ENCODE data around the gene NRXN3. TPM values are rescaled to one million over a fixed set of nuclear protein-coding genes. Genes with fewer than 3 reads are reported as not detected.
"Not testable (repeated sequence)": the region's sequence is repeated elsewhere in the genome, so short reads cannot be mapped to it uniquely, and the experiment has no call there.

NRXN3 gene
- total RNA-seq, 1 experiment from 2014 or later, result not detected

DNA sequence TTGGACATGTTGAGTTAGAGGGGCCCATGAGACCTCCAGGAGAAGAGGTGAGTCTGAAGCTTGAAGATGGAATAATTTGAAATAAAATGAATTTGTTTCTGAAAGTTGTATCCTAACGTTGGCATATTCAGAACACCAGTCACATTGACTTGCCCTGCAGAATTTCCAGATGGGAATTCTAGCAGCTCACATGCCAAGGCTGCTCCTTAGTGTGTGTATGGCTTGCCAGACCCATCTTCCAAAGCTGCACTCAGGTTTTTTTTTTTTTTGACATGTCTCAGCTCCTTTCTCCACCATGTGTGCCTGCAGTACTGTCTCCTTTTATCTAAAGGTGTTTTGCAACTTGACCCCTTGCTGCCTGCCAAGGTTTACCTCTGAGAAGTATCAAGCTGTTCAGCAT, 261.9 kb downstream of the NRXN3 start:
- H3K27ac ChIP-seq (ENCODE audit: low read length), result no peak overlapping the region
- no peaks in the 10 kb centered on the region for H3K36me3 ChIP-seq (ENCODE audit: control insufficient read depth, insufficient read depth, low read length)
- no peaks in the 10 kb centered on the region for H3K9me3 ChIP-seq (ENCODE audit: control insufficient read depth, insufficient read depth, low read depth, low read length)
- in situ Hi-C loops (cut with HindIII; ENCODE audit: low pct_unique_long_range_greater_than_20kb, low sequenced_read_pairs) (no loop called here), intact Hi-C loops (cut with micrococcal nuclease; ENCODE audit: unreplicated experiment) (no loop called here)
- no peak for ATAC-seq
- no peaks in the 10 kb centered on the region for H3K27me3 ChIP-seq (ENCODE audit: control insufficient read depth, insufficient read depth, low read length)
- no peak for DNase-seq (ENCODE audit: low read depth, low spot score)
- H3K4me3 ChIP-seq (ENCODE audit: low read depth in 2 of 2, low read length in 2 of 2), result no peak overlapping the region
- POLR2A ChIA-PET, result interaction anchor here (0.6 kb wide), 1 partner anchor 55 kb away, joined by 3 read pairs; no protein-coding TSS in a partner anchor
- TF ChIP-seq, protein P1, sequence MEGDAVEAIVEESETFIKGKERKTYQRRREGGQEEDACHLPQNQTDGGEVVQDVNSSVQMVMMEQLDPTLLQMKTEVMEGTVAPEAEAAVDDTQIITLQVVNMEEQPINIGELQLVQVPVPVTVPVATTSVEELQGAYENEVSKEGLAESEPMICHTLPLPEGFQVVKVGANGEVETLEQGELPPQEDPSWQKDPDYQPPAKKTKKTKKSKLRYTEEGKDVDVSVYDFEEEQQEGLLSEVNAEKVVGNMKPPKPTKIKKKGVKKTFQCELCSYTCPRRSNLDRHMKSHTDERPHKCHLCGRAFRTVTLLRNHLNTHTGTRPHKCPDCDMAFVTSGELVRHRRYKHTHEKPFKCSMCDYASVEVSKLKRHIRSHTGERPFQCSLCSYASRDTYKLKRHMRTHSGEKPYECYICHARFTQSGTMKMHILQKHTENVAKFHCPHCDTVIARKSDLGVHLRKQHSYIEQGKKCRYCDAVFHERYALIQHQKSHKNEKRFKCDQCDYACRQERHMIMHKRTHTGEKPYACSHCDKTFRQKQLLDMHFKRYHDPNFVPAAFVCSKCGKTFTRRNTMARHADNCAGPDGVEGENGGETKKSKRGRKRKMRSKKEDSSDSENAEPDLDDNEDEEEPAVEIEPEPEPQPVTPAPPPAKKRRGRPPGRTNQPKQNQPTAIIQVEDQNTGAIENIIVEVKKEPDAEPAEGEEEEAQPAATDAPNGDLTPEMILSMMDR (IDR thresholded peaks at IDR 0.05), result no peak
- TF ChIP-seq, protein P2, sequence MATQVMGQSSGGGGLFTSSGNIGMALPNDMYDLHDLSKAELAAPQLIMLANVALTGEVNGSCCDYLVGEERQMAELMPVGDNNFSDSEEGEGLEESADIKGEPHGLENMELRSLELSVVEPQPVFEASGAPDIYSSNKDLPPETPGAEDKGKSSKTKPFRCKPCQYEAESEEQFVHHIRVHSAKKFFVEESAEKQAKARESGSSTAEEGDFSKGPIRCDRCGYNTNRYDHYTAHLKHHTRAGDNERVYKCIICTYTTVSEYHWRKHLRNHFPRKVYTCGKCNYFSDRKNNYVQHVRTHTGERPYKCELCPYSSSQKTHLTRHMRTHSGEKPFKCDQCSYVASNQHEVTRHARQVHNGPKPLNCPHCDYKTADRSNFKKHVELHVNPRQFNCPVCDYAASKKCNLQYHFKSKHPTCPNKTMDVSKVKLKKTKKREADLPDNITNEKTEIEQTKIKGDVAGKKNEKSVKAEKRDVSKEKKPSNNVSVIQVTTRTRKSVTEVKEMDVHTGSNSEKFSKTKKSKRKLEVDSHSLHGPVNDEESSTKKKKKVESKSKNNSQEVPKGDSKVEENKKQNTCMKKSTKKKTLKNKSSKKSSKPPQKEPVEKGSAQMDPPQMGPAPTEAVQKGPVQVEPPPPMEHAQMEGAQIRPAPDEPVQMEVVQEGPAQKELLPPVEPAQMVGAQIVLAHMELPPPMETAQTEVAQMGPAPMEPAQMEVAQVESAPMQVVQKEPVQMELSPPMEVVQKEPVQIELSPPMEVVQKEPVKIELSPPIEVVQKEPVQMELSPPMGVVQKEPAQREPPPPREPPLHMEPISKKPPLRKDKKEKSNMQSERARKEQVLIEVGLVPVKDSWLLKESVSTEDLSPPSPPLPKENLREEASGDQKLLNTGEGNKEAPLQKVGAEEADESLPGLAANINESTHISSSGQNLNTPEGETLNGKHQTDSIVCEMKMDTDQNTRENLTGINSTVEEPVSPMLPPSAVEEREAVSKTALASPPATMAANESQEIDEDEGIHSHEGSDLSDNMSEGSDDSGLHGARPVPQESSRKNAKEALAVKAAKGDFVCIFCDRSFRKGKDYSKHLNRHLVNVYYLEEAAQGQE (IDR thresholded peaks at IDR 0.05; ENCODE audit: insufficient read depth in 1 of 2, low read depth in 2 of 2, low read length in 1 of 2), result no peak
- TF ChIP-seq TCF7L2 (IDR thresholded peaks at IDR 0.05; ENCODE audit: low read depth, low read length), result no peak
- no peak for TF ChIP-seq POLR2AphosphoS5 (IDR thresholded peaks at IDR 0.05; ENCODE audit: low read depth, low read length)
- no peak for TF ChIP-seq SIN3A (IDR thresholded peaks at IDR 0.05; ENCODE audit: borderline replicate concordance, insufficient read depth, low read depth, low read length)
- CTCF ChIA-PET, result no interaction called here
- BruUV-seq (replicated peaks), result no TSS peak
- no peaks in the 10 kb centered on the region for H3K4me1 ChIP-seq (ENCODE audit: control insufficient read depth, insufficient read depth, low read length)

DNA sequence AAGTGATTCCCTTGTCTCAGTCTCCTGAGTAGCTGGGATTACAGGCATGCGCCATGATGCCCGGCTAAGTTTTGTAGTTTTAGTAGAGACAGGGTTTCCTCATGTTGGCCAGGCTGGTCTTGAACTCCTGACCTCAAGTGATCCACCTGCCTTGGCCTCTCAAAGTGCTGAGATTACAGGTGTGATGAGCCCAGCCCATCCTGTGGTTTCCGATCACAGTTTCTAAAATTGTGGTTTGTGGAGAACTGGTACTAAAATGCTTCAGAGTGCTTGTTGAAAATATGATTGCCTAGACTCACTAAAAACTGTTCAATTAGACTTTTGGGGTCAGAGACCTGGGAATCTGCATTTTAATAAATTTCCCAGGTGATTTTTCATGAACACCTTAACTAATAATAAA, 267.3 kb downstream of the NRXN3 start:
- CTCF ChIA-PET, result not testable (repeated sequence)

DNA sequence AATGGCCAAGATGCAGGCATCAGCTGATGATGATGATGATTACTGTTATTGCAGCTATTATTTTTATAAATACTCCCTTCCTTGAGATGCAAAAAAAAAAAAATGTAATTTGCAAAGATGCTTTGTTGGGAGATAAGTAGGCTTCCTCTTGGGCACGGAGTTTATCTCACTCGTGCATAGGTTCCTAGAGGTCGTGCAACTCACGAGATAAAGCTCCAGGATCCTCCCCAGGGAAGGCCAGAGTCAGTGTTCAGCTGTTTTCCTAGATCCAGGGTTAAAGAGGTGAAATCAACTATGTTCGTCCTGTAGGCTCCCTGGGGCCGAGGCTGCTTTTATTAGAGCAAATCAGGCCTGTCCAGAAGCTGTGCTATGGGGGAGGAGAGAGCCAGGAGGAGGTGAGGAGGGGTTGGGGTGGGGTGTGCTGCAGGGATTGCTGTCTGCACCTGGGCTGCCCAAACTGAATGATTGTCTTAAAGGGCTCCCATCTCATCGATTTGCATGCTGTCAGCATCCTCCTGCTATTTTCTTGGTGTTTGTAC, 270.3 kb downstream of the NRXN3 start:
- no TSS peak for BruUV-seq (replicated peaks)
- DNase-seq (ENCODE audit: low read depth, low spot score) (no peak), ATAC-seq (no peak)
- ChIA-PET CTCF (no interaction called here), POLR2A (no interaction called here)
- no peaks in the 10 kb centered on the region for H3K9me3 ChIP-seq (ENCODE audit: control insufficient read depth, insufficient read depth, low read depth, low read length)
- in situ Hi-C loops (cut with HindIII; ENCODE audit: low pct_unique_long_range_greater_than_20kb, low sequenced_read_pairs) (no loop called here), intact Hi-C loops (cut with micrococcal nuclease; ENCODE audit: unreplicated experiment) (no loop called here)
- no peaks in the 10 kb centered on the region for H3K27me3 ChIP-seq (ENCODE audit: control insufficient read depth, insufficient read depth, low read length)
- no peak overlapping the region for H3K4me3 ChIP-seq (ENCODE audit: low read depth in 2 of 2, low read length in 2 of 2)
- no peaks in the 10 kb centered on the region for H3K4me1 ChIP-seq (ENCODE audit: control insufficient read depth, insufficient read depth, low read length)
- H3K36me3 ChIP-seq (ENCODE audit: control insufficient read depth, insufficient read depth, low read length), result no peaks in the 10 kb centered on the region
- TF ChIP-seq SIN3A (IDR thresholded peaks at IDR 0.05; ENCODE audit: borderline replicate concordance, insufficient read depth, low read depth, low read length) (no peak), POLR2AphosphoS5 (IDR thresholded peaks at IDR 0.05; ENCODE audit: low read depth, low read length) (no peak), TCF7L2 (IDR thresholded peaks at IDR 0.05; ENCODE audit: low read depth, low read length) (no peak)
- TF ChIP-seq, protein P1 (IDR thresholded peaks at IDR 0.05), result no peak
- TF ChIP-seq, protein P2 (IDR thresholded peaks at IDR 0.05; ENCODE audit: insufficient read depth in 1 of 2, low read depth in 2 of 2, low read length in 1 of 2), result no peak
- H3K27ac ChIP-seq (ENCODE audit: low read length), result no peak overlapping the region

More for the DNA sequence above, 267.3 kb downstream of the NRXN3 start:
- H3K27me3 ChIP-seq (ENCODE audit: control insufficient read depth, insufficient read depth, low read length); intact Hi-C loops (cut with micrococcal nuclease; ENCODE audit: unreplicated experiment); H3K36me3 ChIP-seq (ENCODE audit: control insufficient read depth, insufficient read depth, low read length); DNase-seq (ENCODE audit: low read depth, low spot score); in situ Hi-C loops (cut with HindIII; ENCODE audit: low pct_unique_long_range_greater_than_20kb, low sequenced_read_pairs); H3K27ac ChIP-seq (ENCODE audit: low read length); H3K4me3 ChIP-seq (ENCODE audit: low read depth in 2 of 2, low read length in 2 of 2); BruUV-seq (replicated peaks); H3K9me3 ChIP-seq (ENCODE audit: control insufficient read depth, insufficient read depth, low read depth, low read length); ATAC-seq; POLR2A ChIA-PET; H3K4me1 ChIP-seq (ENCODE audit: control insufficient read depth, insufficient read depth, low read length): not testable (repeated sequence)

Data from Panc1 (cell line).